A673 (cell line): ENCODE results near the gene ABCC11. TPM values are rescaled to one million over a fixed set of nuclear protein-coding genes. Genes with fewer than 3 reads are reported as not detected.

ENCODE experiments used
- BruUV-seq: library from RNA; stranded (reverse); fragments of 400-500 nt; replicated peaks from 2 replicates; lab custom pipeline; 2021; lab: Mats Ljungman, UMichigan
- CTCF ChIA-PET: fragments of 300-600 bp; sonication (Branson Sonifier 250); formaldehyde crosslinking; loops from one replicate; lab custom pipeline; 2022; ENCODE audit warnings: antibody characterized with exemption; lab: Charles Lee
- POLR2A ChIA-PET: fragments of 300-600 bp; sonication (Branson Sonifier 250); formaldehyde crosslinking; loops from one replicate; lab custom pipeline; 2022; ENCODE audit warnings: antibody characterized with exemption; ENCODE audit not compliant: low non-redundant PET; lab: Charles Lee
- DNase-seq: peaks from one replicate; pipeline ENCODE4 v3.0.0-alpha.2; 2015; ENCODE audit warnings: low spot score
- H3K27ac ChIP-seq: fragments of 200-600 bp; sonication (generic); 2 replicates; pipeline ENCODE4 v1.5.1; 2016; ENCODE audit warnings: mixed run types, low read depth, mild to moderate bottlenecking, mixed read lengths, antibody characterized with exemption, low read length; ENCODE audit not compliant: poor library complexity, severe bottlenecking
- H3K27me3 ChIP-seq: fragments of 200-600 bp; sonication (generic); replicated peaks from 2 replicates; pipeline ENCODE4 v1.6.1; 2017; ENCODE audit warnings: mixed run types, low read depth, mild to moderate bottlenecking, mixed read lengths, antibody characterized with exemption, low read length; ENCODE audit not compliant: insufficient read depth, poor library complexity
- H3K36me3 ChIP-seq: fragments of 200-600 bp; sonication (generic); 2 replicates; pipeline ENCODE4 v1.6.1; 2016; ENCODE audit warnings: mixed run types, mild to moderate bottlenecking, mixed read lengths, antibody characterized with exemption, low read length; ENCODE audit not compliant: insufficient read depth, poor library complexity, severe bottlenecking
- H3K4me1 ChIP-seq: fragments of 200-600 bp; sonication (generic); 2 replicates; pipeline ENCODE4 v1.6.1; 2017; ENCODE audit warnings: mixed run types, mild to moderate bottlenecking, mixed read lengths, antibody characterized with exemption, low read length; ENCODE audit not compliant: insufficient read depth, poor library complexity, severe bottlenecking
- H3K4me3 ChIP-seq: fragments of 200-600 bp; sonication (generic); 2 replicates; pipeline ENCODE4 v1.5.1; 2016; ENCODE audit warnings: low read depth, mixed run types, mild to moderate bottlenecking, mixed read lengths, low read length; ENCODE audit not compliant: poor library complexity, severe bottlenecking
- H3K9me3 ChIP-seq: fragments of 200-600 bp; sonication (generic); 2 replicates; pipeline ENCODE4 v1.6.1; 2016; ENCODE audit warnings: mixed run types, low read depth, mild to moderate bottlenecking, mixed read lengths, antibody characterized with exemption, low read length; ENCODE audit not compliant: poor library complexity, severe bottlenecking
- EZH2 ChIP-seq: fragments of 200-600 bp; sonication (generic); IDR thresholded peaks from 2 replicates; pipeline ENCODE4 v1.6.1; 2017; ENCODE audit warnings: borderline replicate concordance, low read depth, mild to moderate bottlenecking, mixed read lengths, antibody characterized with exemption, low read length; ENCODE audit not compliant: poor library complexity, severe bottlenecking
- intact Hi-C: fragments of 100-400 bp; cut with micrococcal nuclease; formaldehyde crosslinking; loops from one replicate; pipeline ENCODE4 v1.10.0; 2022; ENCODE audit not compliant: unreplicated experiment
- total RNA-seq: library from RNA; stranded (reverse); gene quantifications from 2 replicates; pipeline ENCODE4 v1.2.3, GENCODE V29; 2021
- TF ChIP-seq, protein P1 (sequence below): fragments of 300-800, 200-600 bp; sonication (generic); conservative IDR thresholded peaks from 2 replicates; pipeline ENCODE4 v1.5.1; 2017; ENCODE audit warnings: low read depth, mild to moderate bottlenecking, antibody characterized with exemption, low read length, moderate library complexity, mixed read lengths

ABCC11 gene
- total RNA-seq, 1 experiment from 2014 or later = not detected

DNA sequence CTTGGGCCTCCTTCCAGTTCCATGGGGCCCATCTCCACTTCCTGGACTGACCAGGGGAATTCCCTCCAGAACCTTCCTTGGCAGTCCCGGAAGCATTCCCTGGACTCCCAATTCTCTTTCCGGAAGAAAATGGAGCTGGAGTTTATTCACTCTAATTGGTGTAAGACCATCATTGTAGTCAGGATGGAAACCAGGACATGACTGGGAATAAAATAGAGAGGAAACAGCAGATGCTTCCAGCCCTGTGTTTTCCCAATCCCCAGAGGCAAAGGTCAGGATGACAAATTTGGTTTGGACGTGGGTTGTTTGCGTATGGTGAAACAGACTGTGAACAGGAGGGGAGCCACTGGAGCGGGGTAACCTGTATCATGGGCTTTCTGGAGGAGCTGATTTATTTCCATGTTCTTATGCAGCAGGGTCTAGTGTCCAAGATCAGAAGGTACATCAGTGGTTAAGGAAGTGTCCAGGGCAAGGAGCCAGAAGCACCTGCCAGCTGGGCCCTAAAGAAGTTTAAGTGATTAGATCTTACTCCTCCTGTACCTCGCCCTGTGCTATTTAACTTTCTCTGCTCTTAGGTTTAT is 11.7 kb downstream of the ABCC11 start:
- Histone ChIP-seq H3K9me3 (no peaks in the 10 kb centered on the region), H3K4me3 (no peak overlapping the region), H3K36me3 (no peaks in the 10 kb centered on the region), H3K27me3 (no peaks in the 10 kb centered on the region), H3K4me1 (no peaks in the 10 kb centered on the region), H3K27ac (no peak overlapping the region)
- ChIA-PET POLR2A (no interaction called here), CTCF (no interaction called here)
- no peak for TF ChIP-seq EZH2
- TF ChIP-seq, protein P1, sequence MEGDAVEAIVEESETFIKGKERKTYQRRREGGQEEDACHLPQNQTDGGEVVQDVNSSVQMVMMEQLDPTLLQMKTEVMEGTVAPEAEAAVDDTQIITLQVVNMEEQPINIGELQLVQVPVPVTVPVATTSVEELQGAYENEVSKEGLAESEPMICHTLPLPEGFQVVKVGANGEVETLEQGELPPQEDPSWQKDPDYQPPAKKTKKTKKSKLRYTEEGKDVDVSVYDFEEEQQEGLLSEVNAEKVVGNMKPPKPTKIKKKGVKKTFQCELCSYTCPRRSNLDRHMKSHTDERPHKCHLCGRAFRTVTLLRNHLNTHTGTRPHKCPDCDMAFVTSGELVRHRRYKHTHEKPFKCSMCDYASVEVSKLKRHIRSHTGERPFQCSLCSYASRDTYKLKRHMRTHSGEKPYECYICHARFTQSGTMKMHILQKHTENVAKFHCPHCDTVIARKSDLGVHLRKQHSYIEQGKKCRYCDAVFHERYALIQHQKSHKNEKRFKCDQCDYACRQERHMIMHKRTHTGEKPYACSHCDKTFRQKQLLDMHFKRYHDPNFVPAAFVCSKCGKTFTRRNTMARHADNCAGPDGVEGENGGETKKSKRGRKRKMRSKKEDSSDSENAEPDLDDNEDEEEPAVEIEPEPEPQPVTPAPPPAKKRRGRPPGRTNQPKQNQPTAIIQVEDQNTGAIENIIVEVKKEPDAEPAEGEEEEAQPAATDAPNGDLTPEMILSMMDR = no peak
- no peak for DNase-seq
- BruUV-seq = no TSS peak
- intact Hi-C loops = no loop called here

DNA sequence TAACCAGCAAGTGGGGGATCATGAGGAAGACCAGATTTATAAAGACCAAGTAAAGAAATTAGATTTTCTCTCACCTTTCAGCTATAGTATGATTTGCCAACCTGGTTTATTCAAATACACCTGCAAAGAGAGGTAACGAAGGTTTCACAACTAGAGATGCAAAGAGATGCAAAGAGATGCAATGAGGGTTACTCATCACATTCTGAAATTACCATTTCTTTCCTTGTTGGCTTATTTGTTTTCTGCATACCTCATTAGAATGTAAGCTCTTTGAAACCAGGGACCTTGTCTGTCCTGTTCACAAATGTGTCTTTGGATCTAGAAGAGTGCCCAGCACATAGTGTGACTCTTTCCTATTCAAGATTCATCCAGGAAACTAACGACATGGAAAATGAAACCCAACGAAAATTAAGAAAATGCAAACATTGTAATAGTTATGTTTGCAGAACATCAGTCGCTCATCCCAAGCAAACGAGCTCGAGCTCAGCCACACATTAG is 12.2 kb downstream of the ABCC11 start:
- DNase-seq = no peak
- Histone ChIP-seq H3K9me3 (no peaks in the 10 kb centered on the region), H3K27ac (no peak overlapping the region), H3K27me3 (no peaks in the 10 kb centered on the region), H3K4me1 (no peaks in the 10 kb centered on the region), H3K36me3 (no peaks in the 10 kb centered on the region), H3K4me3 (no peak overlapping the region)
- POLR2A ChIA-PET = no interaction called here
- TF ChIP-seq EZH2 = no peak
- TF ChIP-seq, protein P1 = no peak
- CTCF ChIA-PET = no interaction called here
- no TSS peak for BruUV-seq
- intact Hi-C loops = no loop called here

DNA sequence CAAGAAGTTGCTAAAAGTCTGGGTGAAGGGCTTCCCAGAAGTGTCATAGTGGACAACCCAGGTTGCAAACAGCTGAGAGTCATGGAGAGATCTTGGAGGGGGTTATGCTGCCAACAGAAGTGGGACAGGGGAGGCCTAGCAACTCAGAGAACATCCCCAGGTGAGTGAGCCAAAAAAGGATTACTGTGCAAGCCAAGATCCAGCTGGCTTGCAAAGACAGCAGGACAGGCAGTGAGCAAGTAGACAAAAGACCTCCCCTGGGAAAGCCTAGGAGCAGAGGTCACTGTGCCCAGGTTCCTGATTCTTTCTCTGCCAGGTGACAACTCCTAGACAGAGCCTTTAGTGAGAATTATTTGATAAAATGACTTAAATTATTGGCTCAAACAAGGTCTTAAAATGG is 12.7 kb downstream of the ABCC11 start:
- intact Hi-C loops = loop anchor here (5.0 kb wide), 1 partner anchor 308 kb away; no protein-coding TSS in a partner anchor
- no peaks in the 10 kb centered on the region for H3K9me3 ChIP-seq
- no TSS peak for BruUV-seq
- H3K4me3 ChIP-seq = no peak overlapping the region
- no peaks in the 10 kb centered on the region for H3K27me3 ChIP-seq
- no peaks in the 10 kb centered on the region for H3K36me3 ChIP-seq
- CTCF ChIA-PET = interaction anchor here (0.5 to 0.6 kb wide), 2 partner anchors 654 to 1381 kb away, joined by 3 to 6 read pairs; no protein-coding TSS in a partner anchor
- TF ChIP-seq, protein P1 = no peak
- H3K27ac ChIP-seq = no peak overlapping the region
- DNase-seq = no peak
- POLR2A ChIA-PET = no interaction called here
- H3K4me1 ChIP-seq = no peaks in the 10 kb centered on the region
